Natural killer cell treated with Interleukin-12 subunit alpha and Interleukin-12 subunit beta and Interleukin-15 and Interleukin-18, amount 100 ng/mL, for 72 hours (primary cell): ENCODE data around the gene DLG2. TPM values are rescaled to one million over a fixed set of nuclear protein-coding genes. Genes with fewer than 3 reads are reported as not detected.

Experiments used
- ATAC-seq, 2 donors: fragments of 150-1000 bp; cut with Tn5 transposase in 1 of 2; sonication (Bioruptor Pico), chemical (Tn5 transposase) in 1 of 2; 2 replicates each; pipeline ENCODE4 v1.10.0; 2021
- DNase-seq: peaks from one replicate; pipeline ENCODE4 v3.0.0; 2022; ENCODE audit warnings: low spot score
- H3K27ac Mint-ChIP-seq, 2 donors: 1 replicate in 1 of 2; 2 replicates in 1 of 2; pipeline ENCODE4 v1.8.0; 2022; ENCODE audit warnings: mixed read lengths in 2 of 2, mild to moderate bottlenecking in 1 of 2, moderate library complexity in 1 of 2
- H3K27me3 Mint-ChIP-seq, 2 donors: 1 replicate in 1 of 2; 2 replicates in 1 of 2; pipeline ENCODE4 v1.8.0; 2022; ENCODE audit warnings: mixed read lengths in 2 of 2
- H3K36me3 Mint-ChIP-seq: one replicate; pipeline ENCODE4 v1.8.0; 2022; ENCODE audit warnings: mixed read lengths
- H3K4me1 Mint-ChIP-seq, 2 donors: 1 replicate in 1 of 2; 2 replicates in 1 of 2; pipeline ENCODE4 v1.8.0; 2022; ENCODE audit warnings: low read depth in 2 of 2, mixed read lengths in 2 of 2, mild to moderate bottlenecking in 1 of 2
- H3K4me3 Mint-ChIP-seq: one replicate; pipeline ENCODE4 v1.8.0; 2022; ENCODE audit warnings: mixed read lengths
- H3K9me3 Mint-ChIP-seq: 2 replicates; pipeline ENCODE4 v1.8.0; 2022; ENCODE audit warnings: mixed read lengths
- total RNA-seq, 2 donors: library from RNA; stranded (reverse); gene quantifications; one replicate each; pipeline ENCODE4 v1.2.3, GENCODE V29; 2022

DLG2 gene
- total RNA-seq, 2 donors from 2014 or later = 1.1 to 1.7 TPM

DNA sequence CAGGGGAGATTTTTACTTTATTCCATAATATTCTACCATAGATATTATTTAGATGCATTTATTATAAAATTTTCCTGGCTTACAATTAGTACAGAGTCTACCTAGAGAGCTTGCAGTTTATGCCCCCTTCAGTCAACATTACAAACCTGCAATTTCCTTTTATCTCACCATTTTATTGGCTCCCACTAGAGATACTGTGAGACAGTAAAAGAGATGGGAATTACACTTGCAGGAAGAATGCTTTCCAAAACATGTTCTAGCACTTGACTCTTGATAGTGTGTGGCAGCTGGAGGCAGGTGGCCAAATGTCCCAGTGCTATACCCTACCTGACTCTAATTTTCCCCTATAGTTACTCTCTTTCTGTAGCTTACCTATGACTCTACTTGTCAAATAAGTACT lies 863.2 kb downstream of the DLG2 start:
- H3K27me3 Mint-ChIP-seq = no peaks in the 10 kb centered on the region
- no peaks in the 10 kb centered on the region for H3K4me1 Mint-ChIP-seq
- H3K27ac Mint-ChIP-seq = no peak overlapping the region
- peaks cover 17% of the 10 kb centered on the region for H3K9me3 Mint-ChIP-seq
- no peaks in the 10 kb centered on the region for H3K36me3 Mint-ChIP-seq
- no peak for DNase-seq
- no peak for ATAC-seq
- no peak overlapping the region for H3K4me3 Mint-ChIP-seq

- H3K36me3 Mint-ChIP-seq = peaks cover 11% of the 10 kb centered on the region
- peaks cover 17% of the 10 kb centered on the region for H3K9me3 Mint-ChIP-seq
- H3K27me3 Mint-ChIP-seq = no peaks in the 10 kb centered on the region
- H3K4me1 Mint-ChIP-seq = no peaks in the 10 kb centered on the region
- H3K4me3 Mint-ChIP-seq = no peak overlapping the region
- H3K27ac Mint-ChIP-seq = no peak overlapping the region
- DNase-seq (no peak), ATAC-seq (no peak)
Measured at GRCh38 chr11:84757711-84758110, 869.4 kb downstream of the DLG2 start.

DNA sequence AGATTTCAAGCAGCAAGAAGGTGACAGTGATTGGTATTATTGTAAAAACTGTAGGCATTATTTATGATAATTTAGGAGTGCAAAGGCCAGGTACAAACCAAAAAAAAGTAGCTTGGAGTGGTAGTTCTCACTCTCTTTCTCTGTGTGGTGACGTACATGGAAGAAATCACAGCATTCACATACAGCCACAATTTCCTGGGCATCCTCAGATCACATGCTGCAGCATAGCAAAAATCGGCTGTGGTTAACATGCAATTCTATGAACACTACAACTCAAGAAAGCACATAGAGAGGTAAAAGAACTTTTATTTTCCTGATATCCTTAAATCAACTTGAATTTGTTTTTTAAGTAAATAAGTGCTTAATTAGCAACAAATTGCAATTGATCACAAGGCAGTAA lies 875.8 kb downstream of the DLG2 start:
- no peak for ATAC-seq
- peaks cover 15% of the 10 kb centered on the region for H3K9me3 Mint-ChIP-seq
- H3K36me3 Mint-ChIP-seq = peaks cover 12% of the 10 kb centered on the region
- H3K4me3 Mint-ChIP-seq = no peak overlapping the region
- no peak for DNase-seq
- no peaks in the 10 kb centered on the region for H3K27me3 Mint-ChIP-seq
- H3K27ac Mint-ChIP-seq = no peak overlapping the region
- H3K4me1 Mint-ChIP-seq = no peaks in the 10 kb centered on the region

GRCh38 chr11:84747871-84748270 lies 879.3 kb downstream of the DLG2 start:
- no peaks in the 10 kb centered on the region for H3K4me1 Mint-ChIP-seq
- ATAC-seq (no peak), DNase-seq (no peak)
- peaks cover 2% of the 10 kb centered on the region for H3K36me3 Mint-ChIP-seq
- H3K9me3 Mint-ChIP-seq = peaks cover 9% of the 10 kb centered on the region
- H3K4me3 Mint-ChIP-seq = no peak overlapping the region
- H3K27me3 Mint-ChIP-seq = no peaks in the 10 kb centered on the region
- H3K27ac Mint-ChIP-seq = no peak overlapping the region

DNA sequence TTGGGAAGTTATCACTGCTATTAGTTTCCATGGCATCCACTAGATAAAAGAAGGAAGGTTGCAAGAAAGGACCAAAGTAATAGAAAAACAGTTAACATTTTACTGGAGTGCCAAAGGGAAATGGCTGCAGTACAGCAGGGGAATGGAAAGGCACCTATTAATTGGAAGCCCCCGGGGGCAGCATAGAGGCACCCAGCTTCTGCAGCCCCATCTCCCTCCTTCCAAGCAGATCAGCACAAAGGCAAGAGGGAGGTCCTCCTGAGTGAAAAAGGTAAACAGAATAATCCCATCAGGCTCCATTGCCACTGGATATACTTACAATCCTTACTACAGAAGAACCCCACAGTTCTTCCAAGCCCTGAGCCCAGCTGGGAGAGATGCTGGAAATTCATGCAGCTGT lies 887.1 kb downstream of the DLG2 start:
- Mint-ChIP-seq H3K27ac (no peak overlapping the region), H3K36me3 (no peaks in the 10 kb centered on the region), H3K9me3 (peaks cover 20% of the 10 kb centered on the region), H3K4me1 (no peaks in the 10 kb centered on the region), H3K27me3 (no peaks in the 10 kb centered on the region), H3K4me3 (no peak overlapping the region)
- ATAC-seq (no peak), DNase-seq (no peak)

DNA sequence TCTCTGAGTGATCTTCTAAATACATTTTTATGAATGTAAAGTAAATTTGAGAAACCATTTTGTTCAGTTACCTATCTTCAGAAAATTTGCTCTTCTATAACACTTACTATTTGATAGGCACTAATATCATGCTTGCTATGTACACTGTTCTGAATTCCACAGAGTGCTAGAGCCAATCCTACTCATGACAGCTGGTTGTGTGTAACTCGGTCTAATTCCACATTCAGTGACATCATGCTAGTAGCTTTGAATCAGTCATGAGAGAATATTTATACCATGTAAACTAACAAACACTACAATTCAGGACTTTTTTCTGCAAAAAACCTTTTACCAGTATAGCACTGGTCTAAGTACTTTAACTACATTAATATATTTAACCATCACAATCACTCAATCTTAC lies 902.9 kb downstream of the DLG2 start:
- Mint-ChIP-seq H3K27me3 (peaks cover 0 to 4% of the 10 kb centered on the region in 2 donors), H3K36me3 (peaks cover 8% of the 10 kb centered on the region)
- no peak for DNase-seq

GRCh38 chr11:84722583-84723108 lies 904.5 kb downstream of the DLG2 start:
- H3K4me3 Mint-ChIP-seq = no peak overlapping the region
- ATAC-seq (no peak), DNase-seq (no peak)
- H3K27ac Mint-ChIP-seq = no peak overlapping the region
- peaks cover 8% of the 10 kb centered on the region for H3K9me3 Mint-ChIP-seq
- peaks cover 0 to 7% of the 10 kb centered on the region in 2 donors for H3K27me3 Mint-ChIP-seq
- peaks cover 0 to 4% of the 10 kb centered on the region in 2 donors for H3K4me1 Mint-ChIP-seq
- peaks cover 4% of the 10 kb centered on the region for H3K36me3 Mint-ChIP-seq

More for the DNA sequence above, 902.9 kb downstream of the DLG2 start:
- Mint-ChIP-seq H3K9me3 (peaks cover 12% of the 10 kb centered on the region), H3K4me3 (no peak overlapping the region), H3K4me1 (peaks cover 0 to 4% of the 10 kb centered on the region in 2 donors), H3K27ac (no peak overlapping the region)
- ATAC-seq = no peak

- no peak overlapping the region for H3K4me3 Mint-ChIP-seq
- H3K9me3 Mint-ChIP-seq = peaks cover 2% of the 10 kb centered on the region
- DNase-seq (no peak), ATAC-seq (no peak)
- peaks cover 0 to 4% of the 10 kb centered on the region in 2 donors for H3K4me1 Mint-ChIP-seq
- peaks cover 4% of the 10 kb centered on the region for H3K36me3 Mint-ChIP-seq
- H3K27ac Mint-ChIP-seq = no peak overlapping the region
- peaks cover 0 to 7% of the 10 kb centered on the region in 2 donors for H3K27me3 Mint-ChIP-seq
Measured at GRCh38 chr11:84721561-84721961, 905.6 kb downstream of the DLG2 start.

GRCh38 chr11:84720706-84721402 lies 906.3 kb downstream of the DLG2 start:
- no peak for DNase-seq
- Mint-ChIP-seq H3K9me3 (no peaks in the 10 kb centered on the region), H3K4me3 (peak overlapping the region; percentile 30)

DNA sequence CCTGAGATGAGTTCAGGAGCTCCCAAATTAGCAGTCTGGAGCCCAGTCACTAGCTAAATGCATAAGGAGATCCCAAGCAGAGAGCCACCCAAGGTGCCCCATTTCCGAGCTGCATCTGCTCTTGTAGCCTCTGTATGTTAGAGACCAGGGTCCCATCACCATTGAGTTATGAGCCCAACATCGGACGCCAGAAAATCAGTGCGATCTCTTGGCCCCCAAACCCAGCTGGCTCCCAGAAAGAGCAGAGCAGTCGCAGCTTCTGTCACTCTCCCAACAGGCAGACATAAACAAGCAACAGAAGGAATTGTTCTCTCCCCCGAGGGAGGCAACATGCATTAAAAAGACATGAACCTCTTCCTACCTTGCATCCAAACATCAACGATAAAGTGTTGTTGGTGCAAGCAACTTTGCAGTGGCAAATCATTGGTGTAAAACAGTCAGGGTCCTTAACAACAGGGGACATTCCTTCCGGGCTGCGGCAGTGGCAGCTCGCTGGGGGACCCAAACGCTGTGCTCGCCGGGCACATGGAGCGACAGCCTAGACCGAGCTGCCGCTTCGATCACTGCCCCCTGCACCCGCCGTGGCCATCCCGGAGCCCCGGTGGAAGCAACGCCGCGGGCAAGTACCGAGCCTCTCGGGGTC lies 907.1 kb downstream of the DLG2 start:
- Mint-ChIP-seq H3K27ac (no peak overlapping the region), H3K9me3 (peaks cover 3% of the 10 kb centered on the region), H3K27me3 (peaks cover 0 to 7% of the 10 kb centered on the region in 2 donors), H3K36me3 (peaks cover 4% of the 10 kb centered on the region), H3K4me3 (peak overlapping the region; percentile 30), H3K4me1 (peaks cover 0 to 4% of the 10 kb centered on the region in 2 donors)
- DNase-seq (no peak), ATAC-seq (no peak)

More at GRCh38 chr11:84720706-84721402, 906.3 kb downstream of the DLG2 start:
- Mint-ChIP-seq H3K27me3 (peaks cover 0 to 7% of the 10 kb centered on the region in 2 donors), H3K4me1 (peaks cover 0 to 4% of the 10 kb centered on the region in 2 donors), H3K36me3 (peaks cover 4% of the 10 kb centered on the region), H3K27ac (no peak overlapping the region)
- no peak for ATAC-seq

DNA sequence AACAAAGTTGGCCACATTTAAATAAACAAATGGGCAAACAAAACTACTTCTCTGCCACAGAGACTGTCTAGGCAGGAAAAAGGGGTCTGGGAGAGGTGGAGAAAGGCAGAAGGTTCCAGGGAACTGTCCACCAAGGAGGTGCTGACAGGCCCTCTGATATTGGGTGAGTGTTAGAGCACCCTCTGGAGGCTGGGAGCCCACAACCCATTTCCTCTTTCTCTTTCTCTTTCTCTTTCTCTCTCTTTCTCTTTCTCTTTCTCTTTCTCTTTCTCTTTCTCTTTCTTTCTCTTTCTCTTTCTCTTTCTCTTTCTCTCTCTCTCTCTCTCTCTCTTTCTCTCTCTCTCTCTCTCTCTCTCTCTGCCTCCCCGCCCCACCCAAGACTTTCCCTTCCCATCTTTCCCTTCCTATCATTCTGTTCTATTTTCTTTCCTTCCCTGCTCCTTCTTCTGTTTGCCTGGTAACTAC lies 912.8 kb downstream of the DLG2 start:
- peak overlapping the region in 1 of 2 donors; percentile 84 for H3K27ac Mint-ChIP-seq
- DNase-seq (no peak), ATAC-seq (peak in 1 of 2 donors; percentile 82)
- peak overlapping the region; percentile 33 for H3K4me3 Mint-ChIP-seq
- peaks cover 5 to 6% of the 10 kb centered on the region in 2 donors for H3K4me1 Mint-ChIP-seq
- peaks cover 0 to 4% of the 10 kb centered on the region in 2 donors for H3K27me3 Mint-ChIP-seq
- H3K36me3 Mint-ChIP-seq = peaks cover 3% of the 10 kb centered on the region
- H3K9me3 Mint-ChIP-seq = peaks cover 11% of the 10 kb centered on the region

DNA sequence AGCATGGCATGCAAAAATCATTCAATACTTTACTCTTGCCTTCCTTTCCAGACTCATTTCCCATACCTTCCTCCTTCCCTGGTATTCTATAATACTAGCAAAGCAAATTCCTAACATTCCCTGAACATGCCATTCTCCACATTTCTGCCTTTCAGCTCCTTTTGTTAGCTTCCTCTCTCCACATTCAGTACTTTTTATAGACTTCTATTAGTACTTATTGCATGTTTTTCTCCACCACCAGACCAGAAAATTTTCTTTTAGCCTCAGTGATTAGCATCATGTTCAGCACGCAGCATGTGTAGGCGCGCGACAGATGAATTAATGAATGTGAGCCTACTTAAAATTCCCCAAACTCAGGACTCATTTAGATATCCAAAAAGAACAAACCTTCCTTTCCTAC lies 935.3 kb downstream of the DLG2 start:
- Mint-ChIP-seq H3K27me3 (no peaks in the 10 kb centered on the region), H3K4me3 (no peak overlapping the region), H3K4me1 (no peaks in the 10 kb centered on the region), H3K27ac (no peak overlapping the region), H3K9me3 (peaks cover 22% of the 10 kb centered on the region), H3K36me3 (no peaks in the 10 kb centered on the region)
- DNase-seq (no peak), ATAC-seq (no peak)

- Mint-ChIP-seq H3K36me3 (no peaks in the 10 kb centered on the region), H3K4me3 (no peak overlapping the region), H3K27me3 (no peaks in the 10 kb centered on the region), H3K4me1 (no peaks in the 10 kb centered on the region), H3K27ac (no peak overlapping the region), H3K9me3 (peaks cover 17% of the 10 kb centered on the region)
- ATAC-seq (no peak), DNase-seq (no peak)
Measured at GRCh38 chr11:84687433-84687832, 939.7 kb downstream of the DLG2 start.

DNA sequence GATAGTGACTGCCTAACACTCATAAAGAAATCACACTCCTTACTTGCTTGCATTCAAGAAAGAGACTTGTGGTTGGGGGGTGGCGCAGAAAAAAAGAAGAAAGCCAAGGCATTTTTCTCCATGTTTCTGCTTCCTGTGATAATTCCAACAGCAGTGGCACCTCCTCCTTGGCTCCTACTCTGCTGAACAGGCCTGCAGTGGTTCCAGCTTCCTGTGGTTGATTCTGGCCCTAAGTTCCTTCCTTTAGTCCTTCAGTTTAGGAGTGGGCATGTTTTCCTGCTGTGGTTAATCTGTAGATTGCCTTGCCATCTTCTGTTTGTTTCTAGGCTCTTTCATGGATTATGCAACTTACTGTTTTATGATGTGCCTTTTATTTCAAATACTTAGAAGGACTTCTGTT lies 940.4 kb downstream of the DLG2 start:
- no peaks in the 10 kb centered on the region for H3K4me1 Mint-ChIP-seq
- no peak overlapping the region for H3K4me3 Mint-ChIP-seq
- ATAC-seq (no peak), DNase-seq (no peak)
- H3K27me3 Mint-ChIP-seq = no peaks in the 10 kb centered on the region
- H3K27ac Mint-ChIP-seq = no peak overlapping the region
- H3K9me3 Mint-ChIP-seq = peaks cover 12% of the 10 kb centered on the region
- H3K36me3 Mint-ChIP-seq = no peaks in the 10 kb centered on the region
